HUES48 (cell line): ENCODE results near the gene PRAC2.

Source experiments
- H3K27ac ChIP-seq: one replicate; pipeline ENCODE4 v1.7.0; 2013; ENCODE audit warnings: low read depth, low read length, inconsistent platforms
- H3K27me3 ChIP-seq: 2 replicates; pipeline ENCODE4 v1.6.1; 2013; ENCODE audit warnings: mild to moderate bottlenecking, low read length; ENCODE audit not compliant: control insufficient read depth, insufficient read depth
- H3K36me3 ChIP-seq: 2 replicates; pipeline ENCODE4 v1.6.1; 2013; ENCODE audit warnings: low read length; ENCODE audit not compliant: control insufficient read depth, insufficient read depth
- H3K4me1 ChIP-seq: 2 replicates; pipeline ENCODE4 v1.6.1; 2013; ENCODE audit warnings: mild to moderate bottlenecking, low read length; ENCODE audit not compliant: control insufficient read depth, insufficient read depth
- H3K4me3 ChIP-seq: 2 replicates; pipeline ENCODE4 v1.5.1; 2013; ENCODE audit warnings: mild to moderate bottlenecking, low read depth, low read length
- H3K9ac ChIP-seq: 2 replicates; pipeline ENCODE4 v1.6.1; 2013; ENCODE audit warnings: mild to moderate bottlenecking, low read depth, low read length, moderate library complexity
- H3K9me3 ChIP-seq: 2 replicates; pipeline ENCODE4 v1.6.1; 2013; ENCODE audit warnings: low read length; ENCODE audit not compliant: control insufficient read depth, insufficient read depth

PRAC2 gene

DNA sequence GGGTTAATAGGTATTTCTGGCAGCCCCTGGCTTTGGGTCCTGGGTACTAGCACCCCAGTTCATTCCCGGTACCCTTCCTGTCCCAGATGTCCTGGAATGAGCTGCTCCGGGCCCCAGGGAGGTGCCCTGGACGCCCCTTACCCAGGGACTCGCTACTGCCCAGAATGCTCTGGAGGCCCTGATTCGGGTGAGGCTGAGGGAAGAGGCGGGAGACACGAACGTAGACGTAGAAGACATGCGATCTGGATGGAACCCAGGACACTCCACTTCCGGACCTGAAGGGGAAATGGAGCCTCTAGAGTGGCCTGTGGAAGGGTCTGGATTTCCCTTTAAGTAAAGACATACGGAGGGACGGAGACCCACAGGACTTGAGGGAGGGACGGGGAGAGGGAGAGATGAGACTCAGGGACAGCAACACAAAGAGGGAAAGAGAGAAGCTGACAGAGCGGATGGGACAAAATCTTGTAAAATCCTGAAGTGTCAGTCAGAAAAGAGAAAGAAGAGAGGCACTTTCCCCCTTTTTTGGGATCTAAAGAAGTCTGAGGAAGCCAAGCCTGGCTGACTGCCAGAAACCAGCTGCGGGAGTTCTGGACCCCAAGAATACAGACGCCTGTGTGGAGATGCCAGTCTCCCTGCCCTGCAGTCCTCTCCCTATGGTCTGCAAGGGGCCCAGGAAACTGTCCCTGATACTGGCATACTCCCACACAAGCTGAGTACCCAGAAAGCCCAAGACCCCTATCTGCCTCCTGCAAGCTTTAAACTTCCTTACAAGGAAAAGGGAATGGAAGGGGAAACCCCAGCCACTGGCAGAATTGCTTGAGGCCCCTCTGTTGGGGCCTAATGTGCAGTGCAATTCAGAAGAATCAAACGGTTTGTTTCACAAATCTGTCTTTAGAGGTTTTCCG, 6.6 kb downstream of the PRAC2 start:
- Histone ChIP-seq H3K9me3 (peaks cover 2% of the 10 kb centered on the region), H3K4me3 (no peak overlapping the region; the same call in 1 of the 2 replicates), H3K36me3 (no peaks in the 10 kb centered on the region), H3K27ac (no peak overlapping the region), H3K27me3 (peaks cover 100% of the 10 kb centered on the region), H3K9ac (no peak overlapping the region), H3K4me1 (peaks cover 14% of the 10 kb centered on the region)

DNA sequence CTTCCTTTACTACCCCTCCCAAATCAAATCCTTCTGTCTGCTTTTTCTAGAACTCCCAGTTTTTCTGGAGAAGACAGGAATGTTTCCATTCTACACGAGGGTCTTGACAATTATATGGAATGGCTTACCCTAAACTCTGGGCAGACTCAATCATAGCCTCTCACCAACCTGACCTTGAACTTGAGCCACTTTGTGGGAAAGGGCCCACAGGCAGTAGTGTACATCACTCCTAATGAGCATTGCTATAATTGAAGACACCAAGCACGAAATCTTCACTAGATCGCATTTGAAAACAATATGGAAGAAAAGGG, 7.2 kb downstream of the PRAC2 start:
- H3K9me3 ChIP-seq, result peaks cover 2% of the 10 kb centered on the region
- H3K4me3 ChIP-seq, result no peak overlapping the region
- peaks cover 100% of the 10 kb centered on the region for H3K27me3 ChIP-seq
- H3K9ac ChIP-seq, result no peak overlapping the region
- no peak overlapping the region for H3K27ac ChIP-seq
- H3K4me1 ChIP-seq, result peaks cover 14% of the 10 kb centered on the region
- H3K36me3 ChIP-seq, result no peaks in the 10 kb centered on the region

DNA sequence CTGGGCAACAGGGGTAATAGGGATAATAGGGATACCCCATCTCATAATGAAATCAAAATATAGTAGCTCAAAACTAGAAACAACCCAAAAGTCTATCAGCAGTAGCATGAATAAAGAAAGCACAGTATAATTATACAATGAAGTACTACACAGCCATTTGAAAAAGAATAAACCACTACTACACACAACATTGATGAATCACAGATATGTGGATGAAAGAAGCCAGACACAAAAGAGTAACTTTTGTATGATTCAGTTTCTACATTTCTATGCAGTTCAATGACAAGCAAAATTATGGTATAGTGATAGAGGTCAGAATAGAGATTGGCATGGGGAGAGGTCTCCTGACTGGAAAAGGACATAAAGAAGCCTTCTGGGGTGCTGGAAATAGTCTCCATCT, 8.4 kb downstream of the PRAC2 start:
- H3K4me1 ChIP-seq, result peaks cover 14% of the 10 kb centered on the region
- no peak overlapping the region for H3K9ac ChIP-seq

DNA sequence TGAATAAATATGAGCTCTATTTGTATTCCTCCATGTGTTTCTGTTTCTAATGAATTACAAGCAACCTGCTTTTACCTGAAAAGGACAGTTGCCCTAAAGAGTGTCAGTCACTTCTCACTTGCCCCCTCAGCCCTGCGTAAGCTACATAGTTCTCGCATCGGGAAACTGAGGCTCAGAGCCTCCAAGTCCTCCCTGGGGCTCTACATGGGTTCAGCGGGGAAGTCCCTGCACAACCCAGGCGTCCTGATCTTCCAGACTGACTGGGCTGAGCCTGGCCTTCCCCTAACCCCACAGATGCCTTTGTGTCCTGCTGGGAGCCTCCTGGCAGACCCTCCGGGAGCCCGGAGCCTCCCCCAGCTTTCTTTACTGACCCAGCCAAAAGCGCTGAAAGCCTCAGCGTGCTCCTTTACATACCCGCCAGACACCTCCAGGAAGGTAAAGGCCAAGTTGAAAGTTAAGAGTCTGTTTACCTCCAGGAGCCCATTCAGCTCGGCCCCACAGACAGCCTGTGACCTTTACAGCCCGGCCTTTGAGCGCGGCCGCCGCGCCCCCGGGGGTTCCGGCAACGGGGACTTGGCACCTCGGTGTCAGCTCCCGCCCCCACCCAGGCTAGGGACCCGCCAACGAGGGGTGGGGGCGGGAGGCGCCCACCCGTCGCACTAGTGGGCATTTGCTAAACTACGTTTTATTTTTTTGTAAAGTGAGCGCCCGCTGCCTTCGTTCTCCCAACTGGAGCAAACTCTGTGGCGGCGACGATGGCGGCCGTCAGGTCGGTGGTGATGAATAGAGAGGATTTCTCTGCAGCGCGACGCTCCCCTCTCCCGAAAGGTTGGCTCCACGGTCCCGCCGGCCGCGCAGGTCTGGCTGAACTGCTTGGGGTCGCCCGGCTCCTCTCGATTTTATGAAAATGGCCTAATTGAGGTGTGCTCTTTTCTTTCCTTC, 10.0 kb downstream of the PRAC2 start:
- H3K27me3 ChIP-seq, result peaks cover 100% of the 10 kb centered on the region
- H3K36me3 ChIP-seq, result no peaks in the 10 kb centered on the region
- H3K27ac ChIP-seq, result no peak overlapping the region
- H3K4me3 ChIP-seq, result no peak overlapping the region
- H3K9ac ChIP-seq, result no peak overlapping the region
- peaks cover 14% of the 10 kb centered on the region for H3K4me1 ChIP-seq
- H3K9me3 ChIP-seq, result no peaks in the 10 kb centered on the region; the same call in 1 of the 2 replicates

More for the DNA sequence above, 8.4 kb downstream of the PRAC2 start:
- no peaks in the 10 kb centered on the region for H3K36me3 ChIP-seq
- H3K4me3 ChIP-seq, result no peak overlapping the region
- H3K9me3 ChIP-seq, result peaks cover 2% of the 10 kb centered on the region
- no peak overlapping the region for H3K27ac ChIP-seq
- H3K27me3 ChIP-seq, result peaks cover 100% of the 10 kb centered on the region

DNA sequence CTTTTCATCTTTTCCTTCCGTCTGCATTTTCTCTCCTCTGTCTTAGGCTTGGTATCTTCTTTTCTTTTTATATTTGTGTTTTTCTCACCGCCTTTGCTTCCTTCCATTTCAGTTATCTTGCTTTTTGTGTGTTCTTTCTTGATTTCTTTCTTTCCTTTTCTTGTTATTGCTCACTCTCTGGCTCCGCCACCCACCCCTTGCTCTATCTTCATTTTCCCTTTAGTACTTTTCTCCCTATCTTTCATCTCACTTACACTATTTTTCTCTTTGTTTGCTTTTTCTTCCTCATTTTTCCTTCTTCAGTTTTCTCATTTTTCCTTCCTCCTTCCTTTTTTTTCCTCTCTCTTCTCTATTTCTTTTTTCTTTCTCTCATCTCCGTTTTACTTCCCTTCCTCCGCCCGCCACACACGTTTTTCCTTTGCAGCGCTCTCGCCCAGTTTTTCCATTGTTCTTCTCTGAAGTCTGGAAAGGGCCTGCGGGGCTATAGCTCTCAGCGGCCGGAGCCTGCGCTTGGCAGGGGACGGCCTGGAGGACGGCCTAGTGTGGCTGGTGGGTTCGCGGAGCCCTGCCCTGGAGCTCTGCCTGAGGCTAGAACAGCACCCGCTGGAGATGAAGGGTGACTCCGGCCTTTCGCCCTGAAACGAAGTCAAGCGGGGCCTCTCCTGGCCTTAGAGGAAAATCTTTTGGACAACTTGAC, 10.8 kb downstream of the PRAC2 start:
- H3K4me1 ChIP-seq, result peaks cover 12% of the 10 kb centered on the region
- H3K4me3 ChIP-seq, result no peak overlapping the region
- H3K9me3 ChIP-seq, result no peaks in the 10 kb centered on the region; the same call in 1 of the 2 replicates
- H3K27ac ChIP-seq, result no peak overlapping the region
- no peak overlapping the region for H3K9ac ChIP-seq
- H3K27me3 ChIP-seq, result peaks cover 100% of the 10 kb centered on the region
- no peaks in the 10 kb centered on the region for H3K36me3 ChIP-seq

DNA sequence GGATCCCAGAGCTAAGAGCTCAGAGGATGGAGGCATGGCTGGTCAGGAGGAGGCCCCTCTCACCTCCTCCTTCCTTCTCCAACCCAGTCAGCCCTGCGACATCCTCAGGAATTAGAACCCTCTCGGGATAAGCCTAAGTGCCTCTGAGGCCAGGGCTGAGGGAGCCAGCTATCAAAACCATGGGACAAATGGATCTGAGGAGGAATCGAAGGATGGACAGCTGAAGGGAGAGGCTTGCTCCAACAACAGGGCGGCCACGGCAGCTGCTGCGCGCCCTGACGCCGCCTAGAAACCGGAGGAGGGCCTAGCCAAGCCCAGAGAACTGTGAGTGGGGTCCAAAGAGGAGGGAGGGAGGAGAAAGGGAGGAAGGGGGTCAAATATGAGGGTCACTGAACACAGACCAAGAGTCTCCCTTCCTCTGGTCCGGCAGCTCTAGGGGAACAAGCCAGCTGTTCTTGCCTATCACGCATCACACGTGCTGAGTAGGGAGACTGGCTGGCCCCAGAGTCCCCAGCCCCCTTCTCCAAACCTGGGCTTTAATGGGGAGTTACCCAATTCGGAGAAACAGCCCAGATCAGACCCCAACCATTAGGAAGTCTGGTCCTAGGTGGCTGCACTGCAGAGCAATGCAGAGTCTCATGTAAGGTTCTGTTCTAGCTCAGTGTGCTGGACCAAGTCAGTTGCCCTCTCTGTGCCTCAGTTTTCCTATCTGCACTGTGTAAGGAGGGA, 11.5 kb downstream of the PRAC2 start:
- Histone ChIP-seq H3K4me1 (peaks cover 9% of the 10 kb centered on the region), H3K36me3 (no peaks in the 10 kb centered on the region), H3K27ac (no peak overlapping the region), H3K9ac (no peak overlapping the region), H3K9me3 (no peaks in the 10 kb centered on the region; the same call in 1 of the 2 replicates), H3K27me3 (peaks cover 100% of the 10 kb centered on the region), H3K4me3 (no peak overlapping the region)

DNA sequence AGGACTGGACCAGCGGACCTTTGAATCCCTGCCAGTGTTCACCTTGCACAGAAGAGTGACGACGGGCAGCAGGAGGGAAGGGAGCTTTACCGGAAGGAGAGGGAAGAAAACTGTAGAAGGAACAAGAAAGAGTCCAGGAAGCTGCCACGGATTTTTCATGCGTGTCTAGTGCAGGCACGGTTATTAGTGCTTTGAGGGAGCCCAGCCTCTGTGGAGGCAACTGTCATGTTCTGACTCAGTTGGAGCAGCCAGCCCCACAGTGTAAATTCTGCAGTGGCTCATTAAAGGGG, 12.0 kb downstream of the PRAC2 start:
- Histone ChIP-seq H3K9me3 (no peaks in the 10 kb centered on the region; the same call in 1 of the 2 replicates), H3K27me3 (peaks cover 100% of the 10 kb centered on the region), H3K4me3 (no peak overlapping the region), H3K36me3 (no peaks in the 10 kb centered on the region), H3K27ac (no peak overlapping the region), H3K9ac (no peak overlapping the region), H3K4me1 (peaks cover 6% of the 10 kb centered on the region)

DNA sequence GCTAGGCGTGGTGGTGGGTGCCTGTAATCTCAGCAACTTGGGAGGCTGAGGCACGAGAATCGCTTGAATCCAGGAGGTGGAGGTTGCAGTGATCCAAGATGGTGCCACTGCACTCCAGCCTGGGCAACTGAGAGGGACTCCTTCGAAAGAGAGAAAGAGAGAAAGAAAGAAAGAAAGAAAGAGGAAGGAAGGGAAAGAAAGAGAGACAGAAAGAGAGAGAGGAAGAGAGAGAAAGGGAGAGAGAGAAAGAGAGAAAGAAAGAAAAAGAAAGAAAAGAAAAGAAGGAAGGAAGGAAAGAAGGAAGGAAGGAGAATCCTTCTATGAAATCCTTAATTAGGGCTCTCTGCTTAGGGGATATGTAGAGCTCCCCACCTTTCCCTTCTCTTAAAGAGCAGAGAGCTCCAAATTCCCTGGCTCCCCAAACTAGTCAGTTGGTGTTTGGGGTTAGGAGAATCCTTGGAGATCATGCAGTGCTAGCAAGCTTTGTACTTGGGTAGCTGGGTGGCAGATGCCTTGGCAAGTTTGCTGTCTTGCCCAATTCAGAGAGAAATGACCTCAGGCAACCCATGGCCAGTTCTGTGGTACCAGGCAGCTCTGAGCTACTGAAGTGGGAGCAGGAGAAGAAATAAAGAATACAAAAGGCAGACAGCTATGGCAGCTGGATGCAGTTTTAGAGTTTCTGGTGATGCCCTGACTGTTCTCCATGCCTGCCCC, 14.5 kb downstream of the PRAC2 start:
- Histone ChIP-seq H3K4me1 (peaks cover 6% of the 10 kb centered on the region), H3K4me3 (no peak overlapping the region), H3K27me3 (peaks cover 100% of the 10 kb centered on the region), H3K9me3 (no peaks in the 10 kb centered on the region; the same call in 1 of the 2 replicates), H3K9ac (no peak overlapping the region), H3K27ac (no peak overlapping the region), H3K36me3 (no peaks in the 10 kb centered on the region)

DNA sequence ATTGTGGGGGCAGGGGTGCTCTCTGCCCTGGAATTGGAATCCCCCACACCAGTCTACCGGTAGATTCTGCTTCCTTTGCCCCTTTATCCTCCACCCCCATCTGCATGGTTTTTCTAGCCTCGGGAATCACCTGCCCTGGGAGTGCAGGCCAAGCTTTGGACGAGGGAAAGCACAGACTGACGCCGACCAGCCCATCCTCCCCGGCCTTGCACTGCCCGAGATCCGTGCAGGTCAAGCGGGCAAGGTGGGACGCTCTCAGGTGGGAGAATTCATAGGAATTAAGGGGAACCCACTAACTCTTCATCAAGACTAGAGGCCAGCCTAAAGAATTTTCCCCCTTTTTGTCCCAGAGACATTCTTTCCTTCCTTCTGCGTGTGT, 15.4 kb downstream of the PRAC2 start:
- no peak overlapping the region for H3K27ac ChIP-seq
- no peak overlapping the region for H3K4me3 ChIP-seq
- peaks cover 100% of the 10 kb centered on the region for H3K27me3 ChIP-seq

More for the DNA sequence above, 15.4 kb downstream of the PRAC2 start:
- Histone ChIP-seq H3K9ac (no peak overlapping the region), H3K4me1 (peaks cover 3% of the 10 kb centered on the region; the same call in 1 of the 2 replicates), H3K9me3 (no peaks in the 10 kb centered on the region; the same call in 1 of the 2 replicates), H3K36me3 (no peaks in the 10 kb centered on the region)
